PC-9 (cell line): ENCODE measurements around the gene INPP4A.

ENCODE experiments used
- EZH2 ChIP-seq: fragments of 200-600 bp; sonication (generic); IDR thresholded peaks from 2 replicates; pipeline ENCODE4 v1.8.0; 2017; ENCODE audit warnings: antibody characterized with exemption, low read depth
- TF ChIP-seq, protein P1 (sequence below): fragments of 200-600 bp; sonication (generic); conservative IDR thresholded peaks from 2 replicates; pipeline ENCODE4 v1.6.1; 2017; ENCODE audit warnings: mixed run types, antibody characterized with exemption, mild to moderate bottlenecking, moderate library complexity

DNA sequence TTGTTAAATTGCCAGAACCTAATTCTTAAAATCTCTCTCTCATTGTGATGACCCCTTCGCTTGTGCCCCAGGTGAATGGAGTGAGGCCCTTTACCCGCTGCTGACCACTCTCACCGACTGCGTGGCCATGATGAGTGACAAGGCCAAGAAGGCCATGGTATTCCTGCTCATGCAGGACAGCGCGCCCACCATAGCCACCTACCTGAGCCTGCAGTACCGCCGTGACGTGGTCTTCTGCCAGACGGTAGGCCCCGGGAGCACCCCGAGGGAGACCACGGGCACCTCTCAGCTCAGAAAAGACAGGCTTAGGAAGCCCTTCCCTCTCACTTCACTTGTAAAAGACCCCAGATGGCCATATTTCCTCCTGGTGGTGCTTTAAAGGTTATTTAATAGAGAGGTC is 118.7 kb downstream of the INPP4A start:
- TF ChIP-seq, protein P1, sequence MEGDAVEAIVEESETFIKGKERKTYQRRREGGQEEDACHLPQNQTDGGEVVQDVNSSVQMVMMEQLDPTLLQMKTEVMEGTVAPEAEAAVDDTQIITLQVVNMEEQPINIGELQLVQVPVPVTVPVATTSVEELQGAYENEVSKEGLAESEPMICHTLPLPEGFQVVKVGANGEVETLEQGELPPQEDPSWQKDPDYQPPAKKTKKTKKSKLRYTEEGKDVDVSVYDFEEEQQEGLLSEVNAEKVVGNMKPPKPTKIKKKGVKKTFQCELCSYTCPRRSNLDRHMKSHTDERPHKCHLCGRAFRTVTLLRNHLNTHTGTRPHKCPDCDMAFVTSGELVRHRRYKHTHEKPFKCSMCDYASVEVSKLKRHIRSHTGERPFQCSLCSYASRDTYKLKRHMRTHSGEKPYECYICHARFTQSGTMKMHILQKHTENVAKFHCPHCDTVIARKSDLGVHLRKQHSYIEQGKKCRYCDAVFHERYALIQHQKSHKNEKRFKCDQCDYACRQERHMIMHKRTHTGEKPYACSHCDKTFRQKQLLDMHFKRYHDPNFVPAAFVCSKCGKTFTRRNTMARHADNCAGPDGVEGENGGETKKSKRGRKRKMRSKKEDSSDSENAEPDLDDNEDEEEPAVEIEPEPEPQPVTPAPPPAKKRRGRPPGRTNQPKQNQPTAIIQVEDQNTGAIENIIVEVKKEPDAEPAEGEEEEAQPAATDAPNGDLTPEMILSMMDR: no peak
- TF ChIP-seq EZH2: no peak
